C4-2B (cell line): Measurements from ENCODE around the gene GJD2.

Experiments used
- CTCF ChIP-seq: fragments of 450-650 bp; conservative IDR thresholded peaks from 2 replicates; pipeline ENCODE4 v1.5.1; 2017; ENCODE audit warnings: mild to moderate bottlenecking
- ZFX ChIP-seq: fragments of 450-650 bp; IDR thresholded peaks from 2 replicates; pipeline ENCODE4 v1.6.1; 2017

- TF ChIP-seq CTCF (no peak), ZFX (no peak)
These were observed 39.9 kb upstream of the GJD2 start for GRCh38 chr15:34794590-34795206.
